ENCODE results near the gene TGFBR2. TPM values are rescaled to one million over a fixed set of nuclear protein-coding genes. Genes with fewer than 3 reads are reported as not detected.

Gene TGFBR2
- total and polyA plus RNA-seq, 10 of the 15 experiments (the other 5 are each of a cell fraction or from before 2014, with no cell fraction given): 0.02 to 0.98 (median 0.18) TPM; not detected in 1

DNA sequence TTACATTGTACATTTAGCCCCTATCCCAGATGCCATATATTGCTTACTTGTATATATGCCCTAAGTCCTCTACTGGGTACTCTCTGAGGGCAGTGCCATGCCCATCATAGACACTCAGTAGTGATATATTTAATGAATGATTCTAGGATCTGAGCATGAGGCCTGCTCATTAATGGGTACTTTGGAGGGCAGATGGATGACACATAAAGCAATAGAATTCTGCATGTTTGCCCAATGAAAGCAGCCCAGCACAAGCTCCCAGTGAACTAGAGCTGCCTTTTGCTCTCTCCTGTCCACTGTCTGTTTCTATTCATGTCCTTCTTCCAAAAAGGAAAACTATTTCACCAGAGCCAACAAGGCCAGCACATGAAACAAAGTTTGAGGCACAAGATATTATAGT, 63.9 kb downstream of the TGFBR2 start (continued):
- TF ChIP-seq MEF2A (IDR thresholded peaks at IDR 0.05; ENCODE audit: insufficient read depth, low read depth, low read length): no peak

DNA sequence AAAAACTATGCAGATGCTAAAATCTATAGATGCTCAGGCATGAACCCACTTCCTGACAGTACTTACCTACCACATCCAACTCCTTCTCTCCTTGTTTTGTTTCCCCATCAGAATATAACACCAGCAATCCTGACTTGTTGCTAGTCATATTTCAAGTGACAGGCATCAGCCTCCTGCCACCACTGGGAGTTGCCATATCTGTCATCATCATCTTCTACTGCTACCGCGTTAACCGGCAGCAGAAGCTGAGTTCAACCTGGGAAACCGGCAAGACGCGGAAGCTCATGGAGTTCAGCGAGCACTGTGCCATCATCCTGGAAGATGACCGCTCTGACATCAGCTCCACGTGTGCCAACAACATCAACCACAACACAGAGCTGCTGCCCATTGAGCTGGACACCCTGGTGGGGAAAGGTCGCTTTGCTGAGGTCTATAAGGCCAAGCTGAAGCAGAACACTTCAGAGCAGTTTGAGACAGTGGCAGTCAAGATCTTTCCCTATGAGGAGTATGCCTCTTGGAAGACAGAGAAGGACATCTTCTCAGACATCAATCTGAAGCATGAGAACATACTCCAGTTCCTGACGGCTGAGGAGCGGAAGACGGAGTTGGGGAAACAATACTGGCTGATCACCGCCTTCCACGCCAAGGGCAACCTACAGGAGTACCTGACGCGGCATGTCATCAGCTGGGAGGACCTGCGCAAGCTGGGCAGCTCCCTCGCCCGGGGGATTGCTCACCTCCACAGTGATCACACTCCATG, 65.3 kb downstream of the TGFBR2 start:
- CTCF ChIA-PET: interaction anchor here (1.1 kb wide), 1 partner anchor 30 kb away, joined by 3 read pairs; no protein-coding TSS in a partner anchor
- no peak overlapping the region for H3K9ac ChIP-seq (ENCODE audit: control insufficient read depth, insufficient read depth, low read length)
- no peaks in the 10 kb centered on the region for H3K27me3 ChIP-seq (replicated peaks in 1 of 2; ENCODE audit: control insufficient read depth in 2 of 2, insufficient read depth in 2 of 2, low read length in 1 of 2)
- H3K27ac ChIP-seq (ENCODE audit: control insufficient read depth, insufficient read depth): no peak overlapping the region
- RAD21 ChIA-PET (ENCODE audit: unreplicated experiment): no interaction called here
- intact Hi-C loops (cut with micrococcal nuclease; ENCODE audit: unreplicated experiment): no loop called here
- H2AFZ ChIP-seq (ENCODE audit: control insufficient read depth, low read depth, low read length): no peak overlapping the region
- no peaks in the 10 kb centered on the region; the same call in 1 of the 2 replicates for H3K4me1 ChIP-seq (ENCODE audit: control insufficient read depth, insufficient read depth, low read length)
- POLR2A ChIA-PET: no interaction called here
- BruUV-seq (replicated peaks): no TSS peak
- H3K9me3 ChIP-seq (replicated peaks; ENCODE audit: control insufficient read depth, insufficient read depth, low read length): no peaks in the 10 kb centered on the region
- 64% methylated on average over 20 of the region's 20 CpGs for WGBS (ENCODE audit: insufficient coverage, insufficient replicate concordance, low lambda C conversion rate, missing lambda C conversion rate)
- DNase-seq (ENCODE audit: low read depth, low spot score) (no peak), ATAC-seq (no peak), FAIRE-seq (no peak)
- no peak overlapping the region for H3K4me3 ChIP-seq
- in situ Hi-C loops (cut with MboI): no loop called here
- SMC1A ChIA-PET (ENCODE audit: uncharacterized antibody, unreplicated experiment): no interaction called here
- H4K20me1 ChIP-seq (ENCODE audit: control insufficient read depth, insufficient read depth): no peaks in the 10 kb centered on the region
- H3K79me2 ChIP-seq (ENCODE audit: control insufficient read depth, insufficient read depth, low read length): no peaks in the 10 kb centered on the region
- H3K36me3 ChIP-seq (ENCODE audit: control insufficient read depth in 2 of 2, insufficient read depth in 2 of 2, low read length in 1 of 2): no peaks in the 10 kb centered on the region
- H3K4me2 ChIP-seq (ENCODE audit: control insufficient read depth, insufficient read depth): no peak overlapping the region
- TF ChIP-seq, protein P1, sequence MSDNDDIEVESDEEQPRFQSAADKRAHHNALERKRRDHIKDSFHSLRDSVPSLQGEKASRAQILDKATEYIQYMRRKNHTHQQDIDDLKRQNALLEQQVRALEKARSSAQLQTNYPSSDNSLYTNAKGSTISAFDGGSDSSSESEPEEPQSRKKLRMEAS (IDR thresholded peaks at IDR 0.05; ENCODE audit: low read depth, low read length): no peak
- TF ChIP-seq, protein P2, sequence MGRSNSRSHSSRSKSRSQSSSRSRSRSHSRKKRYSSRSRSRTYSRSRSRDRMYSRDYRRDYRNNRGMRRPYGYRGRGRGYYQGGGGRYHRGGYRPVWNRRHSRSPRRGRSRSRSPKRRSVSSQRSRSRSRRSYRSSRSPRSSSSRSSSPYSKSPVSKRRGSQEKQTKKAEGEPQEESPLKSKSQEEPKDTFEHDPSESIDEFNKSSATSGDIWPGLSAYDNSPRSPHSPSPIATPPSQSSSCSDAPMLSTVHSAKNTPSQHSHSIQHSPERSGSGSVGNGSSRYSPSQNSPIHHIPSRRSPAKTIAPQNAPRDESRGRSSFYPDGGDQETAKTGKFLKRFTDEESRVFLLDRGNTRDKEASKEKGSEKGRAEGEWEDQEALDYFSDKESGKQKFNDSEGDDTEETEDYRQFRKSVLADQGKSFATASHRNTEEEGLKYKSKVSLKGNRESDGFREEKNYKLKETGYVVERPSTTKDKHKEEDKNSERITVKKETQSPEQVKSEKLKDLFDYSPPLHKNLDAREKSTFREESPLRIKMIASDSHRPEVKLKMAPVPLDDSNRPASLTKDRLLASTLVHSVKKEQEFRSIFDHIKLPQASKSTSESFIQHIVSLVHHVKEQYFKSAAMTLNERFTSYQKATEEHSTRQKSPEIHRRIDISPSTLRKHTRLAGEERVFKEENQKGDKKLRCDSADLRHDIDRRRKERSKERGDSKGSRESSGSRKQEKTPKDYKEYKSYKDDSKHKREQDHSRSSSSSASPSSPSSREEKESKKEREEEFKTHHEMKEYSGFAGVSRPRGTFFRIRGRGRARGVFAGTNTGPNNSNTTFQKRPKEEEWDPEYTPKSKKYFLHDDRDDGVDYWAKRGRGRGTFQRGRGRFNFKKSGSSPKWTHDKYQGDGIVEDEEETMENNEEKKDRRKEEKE (IDR thresholded peaks at IDR 0.05): no peak
- TF ChIP-seq NFIC (IDR thresholded peaks at IDR 0.05; ENCODE audit: low read depth, low read length): no peak
- no peak for TF ChIP-seq FOS (IDR thresholded peaks at IDR 0.05; ENCODE audit: borderline replicate concordance, extremely low read depth, insufficient read length)
- TF ChIP-seq SUZ12 (IDR thresholded peaks at IDR 0.05; ENCODE audit: unreplicated experiment): no peak
- no peak for TF ChIP-seq ETV6 (conservative IDR thresholded peaks at IDR 0.05 in 1 of 2, IDR thresholded peaks at IDR 0.05 in 1 of 2; ENCODE audit: borderline replicate concordance in 1 of 2, low read depth in 1 of 2)
- no peak for TF ChIP-seq NR2F1 (conservative IDR thresholded peaks at IDR 0.05)
- TF ChIP-seq, protein P3, sequence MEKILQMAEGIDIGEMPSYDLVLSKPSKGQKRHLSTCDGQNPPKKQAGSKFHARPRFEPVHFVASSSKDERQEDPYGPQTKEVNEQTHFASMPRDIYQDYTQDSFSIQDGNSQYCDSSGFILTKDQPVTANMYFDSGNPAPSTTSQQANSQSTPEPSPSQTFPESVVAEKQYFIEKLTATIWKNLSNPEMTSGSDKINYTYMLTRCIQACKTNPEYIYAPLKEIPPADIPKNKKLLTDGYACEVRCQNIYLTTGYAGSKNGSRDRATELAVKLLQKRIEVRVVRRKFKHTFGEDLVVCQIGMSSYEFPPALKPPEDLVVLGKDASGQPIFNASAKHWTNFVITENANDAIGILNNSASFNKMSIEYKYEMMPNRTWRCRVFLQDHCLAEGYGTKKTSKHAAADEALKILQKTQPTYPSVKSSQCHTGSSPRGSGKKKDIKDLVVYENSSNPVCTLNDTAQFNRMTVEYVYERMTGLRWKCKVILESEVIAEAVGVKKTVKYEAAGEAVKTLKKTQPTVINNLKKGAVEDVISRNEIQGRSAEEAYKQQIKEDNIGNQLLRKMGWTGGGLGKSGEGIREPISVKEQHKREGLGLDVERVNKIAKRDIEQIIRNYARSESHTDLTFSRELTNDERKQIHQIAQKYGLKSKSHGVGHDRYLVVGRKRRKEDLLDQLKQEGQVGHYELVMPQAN (conservative IDR thresholded peaks at IDR 0.05): no peak
- no peak for TF ChIP-seq ZNF207 (IDR thresholded peaks at IDR 0.05; ENCODE audit: borderline replicate concordance)
- TF ChIP-seq SMARCA5 (IDR thresholded peaks at IDR 0.05): no peak
- TF ChIP-seq ESRRA (IDR thresholded peaks at IDR 0.05; ENCODE audit: low read length): no peak
- TF ChIP-seq RELA (IDR thresholded peaks at IDR 0.05; ENCODE audit: borderline replicate concordance, partially characterized antibody): no peak
- no peak for TF ChIP-seq SMC3 (IDR thresholded peaks at IDR 0.05; ENCODE audit: borderline replicate concordance, low read length)
- no peak for TF ChIP-seq IKZF2 (IDR thresholded peaks at IDR 0.05)
- TF ChIP-seq POLR2AphosphoS2 (IDR thresholded peaks at IDR 0.05; ENCODE audit: low read depth, low read length): no peak
- no peak for TF ChIP-seq ZSCAN29 (IDR thresholded peaks at IDR 0.05)
- no peak for TF ChIP-seq CBX3 (IDR thresholded peaks at IDR 0.05; ENCODE audit: borderline replicate concordance, low read depth)
